HG03135 (cell line): ENCODE measurements around the gene AP1B1.
"Not testable (repeated sequence)": the region's sequence is repeated elsewhere in the genome, so short reads cannot be mapped to it uniquely, and the experiment has no call there.

Source experiments
- ATAC-seq: cut with Tn5 transposase; IDR thresholded peaks from one replicate; pipeline ENCODE4 v1.9.1; 2021; ENCODE audit warnings: mild to moderate bottlenecking, moderate library complexity; ENCODE audit not compliant: unreplicated experiment

Gene AP1B1

DNA sequence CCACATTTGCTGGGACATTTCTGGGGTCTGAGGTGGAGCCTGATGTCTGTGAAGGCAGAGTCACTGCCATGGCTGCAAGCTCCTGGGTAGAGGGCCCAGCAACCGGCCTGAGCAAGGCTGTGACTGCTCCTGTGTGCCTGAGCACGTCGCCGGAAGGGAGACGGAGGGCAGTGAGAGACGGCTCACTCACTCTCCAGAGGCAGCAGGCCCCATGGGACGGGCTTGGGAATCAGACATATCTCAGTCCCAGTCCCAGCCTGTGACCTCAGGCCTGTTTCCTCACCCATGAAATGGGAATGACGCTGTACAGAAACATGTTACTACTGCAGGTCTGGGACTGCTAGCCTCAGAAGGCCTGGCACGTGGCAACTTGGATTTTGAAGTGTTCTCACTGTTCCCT is 36.5 kb downstream of the AP1B1 start:
- ATAC-seq, result no peak

DNA sequence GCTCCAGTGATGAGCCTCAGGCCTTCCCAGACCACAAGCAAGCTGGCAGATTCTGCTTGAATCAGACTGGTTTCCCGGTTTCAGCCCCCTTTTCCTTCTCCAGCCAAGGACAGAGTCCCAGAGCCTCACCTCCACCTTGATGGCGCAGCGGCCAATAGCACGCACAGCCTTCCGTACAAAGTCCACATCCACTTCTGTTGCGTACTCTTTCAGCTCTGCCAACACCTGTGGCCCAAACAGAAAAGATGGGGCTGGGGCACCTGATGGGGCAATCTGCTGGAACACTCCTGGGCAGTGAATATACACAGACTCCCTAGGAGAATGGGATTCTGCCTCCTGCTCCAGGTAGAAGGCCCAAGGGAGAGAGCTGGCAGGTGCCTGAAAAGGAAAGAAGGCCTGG is 37.3 kb downstream of the AP1B1 start:
- no peak for ATAC-seq

DNA sequence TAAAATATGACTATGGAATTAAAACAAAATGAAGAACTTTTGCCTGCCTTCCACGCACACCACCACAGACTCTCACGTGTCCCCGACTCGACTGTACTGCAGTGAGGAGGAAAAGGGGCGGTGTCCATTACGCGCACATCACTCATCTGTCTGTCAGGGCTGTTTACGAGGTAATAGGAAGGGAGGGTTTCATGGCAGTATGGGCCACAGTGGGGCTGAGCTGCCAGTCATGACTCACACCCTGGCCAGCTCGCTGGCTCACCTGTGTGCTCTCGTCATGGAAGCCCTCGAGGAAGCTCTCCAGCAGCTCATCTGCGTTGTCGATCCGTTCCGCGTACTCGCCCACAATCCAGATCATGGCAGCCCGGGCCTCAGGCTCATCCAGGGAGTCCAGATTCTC is 39.4 kb downstream of the AP1B1 start:
- ATAC-seq, result no peak

DNA sequence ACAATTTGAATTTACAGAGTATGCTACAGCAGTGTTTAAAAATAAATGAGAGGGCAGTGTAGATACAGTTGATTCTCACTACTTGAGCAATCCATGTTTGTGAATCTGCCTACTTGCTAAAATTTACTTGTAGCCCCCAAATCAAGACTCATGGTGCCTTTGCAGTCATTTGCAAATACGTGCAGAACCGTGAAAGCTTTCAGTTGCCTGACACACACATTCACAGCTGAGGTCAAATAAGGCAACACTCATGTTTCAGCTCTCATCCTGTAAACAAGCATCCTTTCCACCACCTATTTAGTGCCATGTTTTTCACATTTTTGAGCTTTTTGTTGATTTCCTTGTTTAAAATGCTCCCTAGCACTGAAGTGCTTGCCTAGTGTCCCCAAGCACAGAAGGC is 40.3 kb downstream of the AP1B1 start:
- ATAC-seq, result no peak

DNA sequence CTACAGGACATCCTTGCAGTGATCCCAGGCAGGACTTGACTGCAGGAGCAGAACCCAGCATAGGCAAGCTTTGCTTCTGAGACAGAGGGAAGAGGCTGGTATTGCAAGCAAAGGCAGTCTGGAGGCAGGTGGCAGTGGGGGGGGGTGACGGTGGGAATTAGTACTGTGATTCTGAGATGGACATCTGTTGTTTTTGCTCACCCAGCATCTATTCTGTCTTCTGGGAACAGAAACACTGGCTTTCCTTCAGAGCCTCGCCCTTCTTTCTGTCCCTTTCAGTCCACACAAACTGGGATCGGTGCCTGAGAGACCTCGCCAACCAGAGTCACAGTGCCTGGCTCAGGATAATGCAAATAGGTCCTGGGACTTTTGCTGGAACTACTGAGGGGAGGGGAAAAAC is 41.7 kb downstream of the AP1B1 start:
- no peak for ATAC-seq

DNA sequence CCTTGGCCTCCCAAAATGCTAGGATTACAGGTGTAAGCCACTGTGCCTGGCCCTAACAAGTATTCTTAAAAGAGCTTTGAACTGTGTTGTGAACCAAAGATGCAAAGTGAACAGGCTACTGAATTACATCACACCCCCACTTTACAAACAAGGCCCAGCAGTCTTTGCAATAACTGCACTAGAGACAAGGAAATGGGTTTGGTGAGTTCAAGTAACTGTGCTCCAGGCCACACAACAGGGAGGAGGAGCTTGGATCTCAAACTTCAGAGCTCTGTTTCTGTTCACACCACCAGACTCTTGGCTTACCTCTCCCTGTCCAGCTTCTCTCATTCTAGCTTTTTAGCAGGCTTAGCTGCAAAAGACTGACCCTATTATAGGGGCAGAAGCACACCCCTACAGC is 42.4 kb downstream of the AP1B1 start:
- no peak for ATAC-seq

DNA sequence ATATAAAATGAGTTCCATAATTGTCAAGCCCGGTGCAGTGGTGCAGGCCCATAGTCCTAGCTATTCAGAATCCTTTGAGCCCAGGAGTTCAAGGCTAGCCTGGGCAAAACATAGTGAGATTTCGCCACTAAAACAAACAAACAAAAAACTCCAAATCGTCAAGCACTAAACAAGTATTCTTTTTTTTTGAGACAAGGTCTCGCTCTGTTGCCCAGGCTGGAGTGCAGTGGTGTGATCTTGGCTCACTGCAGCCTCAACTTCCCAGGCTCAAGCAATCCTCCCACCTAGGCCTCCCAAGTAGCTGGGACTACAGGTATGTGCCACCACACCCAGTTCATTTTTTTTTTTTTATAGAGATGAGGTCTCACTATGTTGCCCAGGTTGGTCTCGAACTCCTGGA is 43.5 kb downstream of the AP1B1 start:
- ATAC-seq, result not testable (repeated sequence)

DNA sequence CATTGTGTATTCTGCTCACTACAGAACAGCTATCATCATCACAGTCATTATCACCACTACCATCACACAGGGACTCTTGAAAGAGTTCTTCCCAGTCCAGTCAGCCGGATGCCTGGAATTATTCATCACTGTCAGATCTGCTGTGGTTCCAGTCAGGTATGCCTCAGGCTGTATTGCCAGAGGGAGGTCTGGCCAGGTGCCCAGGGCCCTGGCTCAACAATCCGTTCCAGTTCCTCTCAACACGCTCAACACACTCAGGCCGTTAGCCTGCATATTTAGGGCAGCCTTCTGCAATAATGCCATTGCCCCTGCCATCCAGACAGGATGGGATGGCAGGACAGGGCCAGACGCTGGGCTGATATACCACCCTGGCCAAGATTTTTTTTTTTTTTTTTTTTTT is 44.2 kb downstream of the AP1B1 start:
- ATAC-seq, result no peak

DNA sequence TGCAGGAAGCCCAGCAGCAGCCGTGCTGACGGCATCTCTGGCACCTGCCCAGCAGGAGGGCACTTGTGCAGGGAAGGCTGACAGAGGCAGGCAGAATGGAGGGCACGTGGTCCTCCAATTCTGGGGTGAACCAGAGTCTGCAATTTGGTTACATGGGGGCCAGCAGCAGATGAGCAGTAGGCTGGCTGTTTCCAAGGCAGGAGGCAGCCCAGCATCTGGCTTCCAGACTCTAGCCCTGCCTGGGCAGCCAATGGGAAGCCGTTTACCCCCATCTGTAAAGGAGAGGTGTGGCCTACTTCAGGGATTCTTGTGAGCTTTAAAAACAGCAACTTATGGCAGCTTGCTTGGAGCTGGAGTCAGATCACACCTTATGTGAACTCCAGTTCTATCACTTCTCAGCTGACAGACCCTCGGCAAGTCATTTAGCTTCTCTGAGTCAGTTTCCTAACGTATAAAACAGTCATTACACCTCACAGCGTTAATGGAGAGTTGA is 45.0 kb downstream of the AP1B1 start:
- no peak for ATAC-seq

DNA sequence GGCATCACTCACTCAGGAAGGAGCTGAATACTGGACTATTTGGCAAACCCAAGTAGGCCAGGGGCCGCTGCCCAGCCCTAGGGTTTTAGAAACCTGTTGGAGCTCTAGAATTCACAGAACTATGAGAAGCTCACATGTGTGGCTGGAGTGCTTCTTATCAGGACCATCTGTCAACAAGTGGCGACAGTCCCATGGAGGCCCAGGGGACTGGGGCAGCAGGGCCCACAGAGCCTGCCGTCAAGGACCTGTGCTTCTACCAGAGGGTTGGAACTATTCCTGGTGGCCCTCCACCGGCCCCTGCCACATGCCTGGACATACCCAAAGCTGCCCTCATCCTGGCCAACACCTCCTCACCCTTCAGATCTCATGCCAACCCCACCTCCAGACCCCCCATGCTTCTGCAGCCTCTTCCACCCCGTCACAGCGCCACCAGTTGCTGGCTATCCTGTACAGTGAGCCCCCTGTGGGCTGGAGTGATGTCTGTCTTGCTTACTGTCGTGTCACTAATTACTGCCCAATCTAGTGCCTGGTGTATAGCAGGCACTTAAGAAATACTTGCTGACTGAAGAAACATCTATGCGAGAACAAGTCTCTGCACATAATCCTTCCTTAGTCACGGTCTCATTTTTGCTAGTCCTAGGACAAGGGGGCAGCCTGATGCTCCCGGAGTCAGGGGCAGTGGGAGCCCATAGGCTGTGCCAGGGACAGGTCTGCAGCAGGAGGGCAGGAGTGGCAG is 45.6 kb downstream of the AP1B1 start:
- no peak for ATAC-seq

DNA sequence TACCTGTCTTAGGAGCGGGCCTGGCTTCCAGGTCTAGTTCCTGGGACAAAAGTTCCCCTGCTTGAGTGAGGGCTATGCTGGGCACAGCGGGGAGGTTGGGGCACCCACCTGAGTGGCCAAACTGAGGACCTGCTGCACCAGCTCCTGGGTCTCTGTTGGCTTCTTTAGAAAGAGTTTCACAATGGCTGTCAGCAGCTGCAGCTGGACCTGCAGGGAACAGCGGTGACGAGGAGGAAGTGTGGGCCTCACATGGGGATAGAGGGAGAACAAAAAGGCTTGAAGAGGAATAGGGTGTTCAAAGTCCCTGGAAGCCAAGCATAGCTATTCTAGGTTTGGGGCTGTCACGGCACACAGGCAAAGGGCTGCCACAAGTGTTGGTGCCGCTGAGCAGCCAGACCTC is 46.2 kb downstream of the AP1B1 start:
- ATAC-seq, result no peak

DNA sequence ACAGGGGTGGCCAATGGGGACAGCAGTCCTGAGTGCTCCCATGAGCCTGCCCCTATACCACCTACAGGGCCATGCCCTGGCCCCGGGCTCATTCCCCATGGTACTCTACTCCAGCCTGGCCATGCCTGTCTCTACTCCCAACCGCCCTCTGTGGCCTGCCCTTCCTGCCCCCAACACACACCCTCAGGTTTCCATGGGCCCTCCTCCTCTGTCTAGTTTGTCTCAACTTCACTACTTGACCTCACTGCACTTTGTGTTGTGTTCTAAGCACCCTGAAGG is 46.6 kb downstream of the AP1B1 start:
- no peak for ATAC-seq

DNA sequence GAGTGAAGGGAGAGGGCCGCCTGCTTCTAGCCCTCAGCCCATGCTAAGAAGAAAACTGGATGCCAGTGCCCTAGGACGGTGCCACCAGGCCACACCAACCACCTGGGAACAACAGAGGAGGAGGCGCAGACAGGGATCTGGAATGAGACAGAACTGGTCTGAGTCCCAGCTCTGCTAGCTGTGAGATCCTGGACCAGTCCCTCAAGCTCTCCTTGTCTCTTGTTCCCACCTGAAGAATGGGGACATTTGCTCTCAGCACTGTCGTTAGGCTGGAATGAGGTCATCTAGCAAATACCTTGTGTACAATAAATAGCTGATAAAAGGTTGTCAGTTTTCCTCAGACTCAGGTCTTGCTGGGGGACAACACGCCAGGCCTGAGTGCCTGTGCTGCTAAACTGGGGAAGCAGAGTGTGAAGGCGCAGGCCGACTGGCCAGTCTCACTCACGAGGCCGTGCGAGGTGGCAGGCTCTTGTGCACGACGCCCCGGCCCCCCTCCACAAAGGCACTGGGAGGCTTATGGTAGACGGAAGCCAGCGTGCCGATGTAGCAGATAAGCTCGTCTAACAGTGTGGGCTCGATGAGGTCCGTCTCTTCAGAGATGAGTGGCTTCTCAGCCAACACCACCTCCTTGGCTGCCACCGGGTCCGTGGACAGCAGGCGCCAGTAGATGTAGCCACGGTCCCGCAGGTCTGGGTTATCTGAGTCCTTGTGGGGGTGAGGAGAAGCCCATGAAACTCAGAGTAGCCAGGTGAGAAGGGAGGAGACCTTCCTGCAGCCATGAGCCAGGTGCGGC is 47.1 kb downstream of the AP1B1 start:
- ATAC-seq, result no peak

DNA sequence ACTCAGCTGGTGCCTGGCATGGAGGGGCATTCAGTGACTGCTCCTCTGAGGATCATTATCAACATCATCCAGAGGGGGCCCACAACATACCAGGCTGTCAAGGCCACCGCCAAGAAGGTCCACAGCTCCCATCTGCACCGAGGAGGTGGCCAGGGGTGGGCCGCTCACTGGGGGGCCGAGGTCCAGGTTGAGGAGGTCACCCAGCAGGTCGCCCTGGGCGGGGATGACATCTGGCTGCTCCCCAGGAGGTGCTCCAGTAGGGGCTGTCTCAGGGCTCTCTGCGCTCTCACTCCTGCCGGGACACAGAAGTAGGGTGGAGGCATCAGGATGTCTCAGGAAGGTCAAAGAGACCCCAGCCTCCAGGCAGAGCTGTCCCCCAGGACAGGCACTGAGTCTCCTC is 47.8 kb downstream of the AP1B1 start:
- ATAC-seq, result no peak

DNA sequence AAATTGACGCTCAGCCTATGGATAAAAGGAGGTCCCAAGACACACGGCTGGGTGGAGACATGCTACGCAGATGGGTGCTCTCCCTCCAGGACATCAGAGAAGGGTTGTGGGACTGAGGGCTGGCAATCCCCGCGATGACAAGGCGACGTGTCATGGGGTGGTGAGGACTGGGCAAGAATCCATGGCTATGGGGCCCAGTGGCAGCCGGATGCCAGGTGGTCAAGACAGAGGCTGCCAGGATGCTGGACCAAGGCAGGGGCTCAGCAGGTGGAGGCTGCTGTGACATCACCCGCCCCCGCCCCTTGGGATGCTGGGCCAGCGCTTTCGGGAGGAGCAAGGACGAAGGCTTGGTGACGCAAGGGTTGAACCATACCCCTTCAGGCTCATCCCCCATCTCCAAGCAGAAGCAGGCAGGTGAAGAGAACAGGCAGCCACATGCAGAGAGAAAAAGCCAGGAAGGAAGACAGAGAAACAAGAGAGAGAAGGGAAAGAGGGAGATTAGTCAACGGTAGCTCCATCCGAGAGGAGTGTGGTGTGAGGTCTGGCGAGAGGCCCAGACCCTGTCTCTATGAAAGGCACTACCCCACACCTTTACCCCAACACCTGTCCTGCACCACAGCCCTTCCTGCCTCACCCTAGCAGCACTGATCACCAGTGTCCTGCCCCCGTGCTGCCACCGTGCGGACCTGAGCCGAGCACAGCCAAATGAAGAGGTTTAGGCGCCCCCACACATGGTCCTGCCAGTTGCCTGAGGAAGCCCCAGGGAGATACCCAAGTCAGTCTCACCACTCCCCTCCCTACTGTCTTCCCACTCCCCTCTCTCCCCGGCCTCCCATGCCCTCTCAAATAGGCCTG is 48.8 kb downstream of the AP1B1 start:
- no peak for ATAC-seq

DNA sequence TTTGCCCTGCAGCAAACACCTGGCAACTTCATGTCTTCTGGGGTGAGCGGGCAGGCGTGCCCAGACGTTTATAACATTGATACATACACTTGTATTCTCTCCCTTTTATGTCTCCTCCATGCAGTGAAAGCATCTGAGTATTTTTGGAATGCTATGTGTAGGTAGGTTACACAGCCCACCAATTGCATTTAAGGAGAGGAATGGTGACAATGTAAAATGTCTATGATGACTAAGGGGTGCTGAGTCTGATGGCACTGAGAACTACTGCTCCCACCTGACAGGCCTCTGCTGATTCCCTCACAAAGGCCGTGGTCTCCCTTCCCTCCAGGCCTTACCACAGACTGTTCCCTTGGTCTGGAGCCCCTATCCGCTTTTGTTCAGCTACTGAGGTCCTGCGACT is 50.0 kb downstream of the AP1B1 start:
- no peak for ATAC-seq

DNA sequence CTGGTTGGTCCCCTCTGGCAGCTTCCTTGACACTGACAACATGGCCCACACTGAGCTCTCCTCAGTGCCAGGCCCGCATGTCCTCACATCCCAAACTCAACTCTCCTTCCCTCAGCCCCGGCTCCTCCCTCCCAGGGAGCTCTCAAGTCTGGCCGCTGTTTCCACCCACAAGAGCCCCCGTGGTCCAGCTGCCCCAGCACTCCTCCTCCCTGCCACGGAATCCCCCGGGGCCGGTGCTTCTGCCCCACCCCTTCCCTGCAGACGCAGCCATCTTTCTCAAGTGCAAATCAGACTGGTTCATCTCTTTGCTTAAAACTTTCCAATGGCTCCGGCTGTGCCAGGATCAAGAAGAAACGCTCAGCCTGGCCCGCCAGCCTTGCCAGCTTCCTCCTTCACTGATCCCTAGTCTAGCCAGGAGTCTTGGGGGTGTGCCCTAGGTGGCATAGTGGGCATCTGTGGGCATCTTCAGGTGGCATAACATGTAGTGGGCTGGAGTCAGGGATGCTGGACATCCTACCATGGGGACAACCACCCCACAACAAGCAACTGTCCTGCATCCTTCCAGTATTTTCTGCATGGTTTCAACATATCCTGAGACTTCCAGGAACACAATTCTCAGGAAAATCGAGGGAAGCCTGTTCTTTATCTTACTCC is 50.6 kb downstream of the AP1B1 start:
- ATAC-seq, result no peak

DNA sequence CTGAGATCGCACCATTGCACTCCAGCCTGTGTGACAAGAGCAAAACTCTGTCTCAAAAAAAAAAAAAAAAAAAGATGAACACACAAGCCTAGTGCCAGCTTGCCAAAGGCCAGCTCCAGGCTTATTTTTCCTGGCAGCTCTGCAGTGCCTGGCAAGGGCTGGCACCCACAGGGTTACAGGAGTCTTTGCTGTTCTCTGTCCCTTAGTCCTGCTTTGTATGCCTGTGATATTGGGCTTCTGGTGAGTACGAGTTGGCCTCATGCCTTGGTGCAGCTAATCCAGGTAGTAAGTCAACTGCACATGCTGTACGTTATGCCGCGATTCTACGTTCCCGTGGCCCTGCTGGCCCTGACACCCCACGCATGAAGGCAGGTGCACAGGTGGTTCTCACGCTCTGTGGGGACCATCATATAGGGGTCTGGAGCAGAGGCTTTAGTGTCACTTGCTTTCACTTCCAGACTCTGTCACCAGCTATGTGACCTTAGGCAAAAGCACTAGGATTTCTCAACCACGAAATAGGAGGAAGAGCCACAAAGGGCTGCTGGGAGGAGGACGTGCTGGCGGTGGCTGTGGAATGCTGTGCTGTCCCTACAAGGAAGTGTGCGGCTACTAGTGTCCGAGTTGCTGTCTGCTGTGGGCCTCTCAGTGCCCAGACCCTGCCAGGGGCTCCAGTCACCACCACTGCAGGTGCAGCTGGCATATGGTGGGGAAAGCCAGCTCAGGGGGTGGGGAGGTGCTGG is 51.4 kb downstream of the AP1B1 start:
- ATAC-seq, result no peak

DNA sequence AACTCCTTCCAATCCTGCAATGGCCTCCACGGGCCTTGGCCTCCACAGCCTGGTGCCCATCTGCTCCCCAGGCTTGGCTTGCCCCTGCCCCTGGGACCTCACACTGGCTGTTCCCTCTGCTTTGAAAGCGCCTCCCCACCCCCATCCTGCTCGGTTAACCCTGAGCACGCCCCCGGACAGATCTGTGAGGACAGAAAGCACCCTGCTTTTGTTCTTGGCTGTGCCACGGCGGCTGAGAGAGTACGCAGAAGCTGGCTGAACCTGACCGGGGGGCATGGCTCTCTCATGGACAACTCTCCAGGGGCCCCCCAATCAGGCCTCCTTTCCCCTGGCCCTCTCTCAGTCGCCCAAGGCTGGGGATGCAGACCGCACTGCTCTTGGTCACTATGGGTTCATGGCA is 52.7 kb downstream of the AP1B1 start:
- ATAC-seq, result no peak

DNA sequence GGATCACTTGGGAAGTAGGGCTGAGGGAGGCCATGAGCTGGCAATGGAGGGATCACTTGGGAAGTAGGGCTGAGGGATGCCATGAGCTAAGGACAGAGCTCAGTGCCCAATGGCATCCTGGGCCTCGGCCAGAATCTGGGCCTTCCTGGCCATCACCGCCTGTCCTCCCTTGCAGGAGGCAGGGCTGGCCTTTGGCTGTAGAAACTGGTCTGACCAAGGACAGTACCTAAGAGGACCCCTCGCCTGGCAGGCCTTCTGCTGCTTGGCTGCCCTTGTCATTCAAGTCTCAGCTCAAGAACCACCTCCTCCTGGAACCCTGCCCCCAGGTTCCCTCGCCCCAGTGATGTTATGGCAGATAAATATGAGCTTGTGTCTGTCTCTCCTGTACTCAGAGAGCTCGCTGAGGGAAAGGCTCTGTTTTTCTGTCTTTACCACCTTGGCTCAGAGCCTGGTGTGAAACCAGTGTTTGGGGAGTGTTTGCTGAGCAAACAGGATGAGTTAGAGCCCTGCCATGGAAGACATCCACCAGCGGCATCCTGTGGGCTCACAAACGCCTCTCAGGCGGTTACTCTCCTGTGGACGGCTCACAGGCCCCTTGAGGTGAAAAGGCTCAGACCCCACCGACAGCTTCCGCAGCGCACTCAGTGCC is 53.5 kb downstream of the AP1B1 start:
- ATAC-seq, result no peak
